ENCODE results near the gene EYA2.
A peak's percentile ranks its signal among the peaks of the same experiment; 100 is the strongest.

The EYA2 gene

GRCh38 chr20:47118641-47119040 lies 224.0 kb downstream of the EYA2 start:
- no peak for TF ChIP-seq CTCF (IDR thresholded peaks at IDR 0.05)

GRCh38 chr20:47120346-47120936 lies 225.8 kb downstream of the EYA2 start:
- no peak for TF ChIP-seq CTCF (IDR thresholded peaks at IDR 0.05)

- TF ChIP-seq CTCF (IDR thresholded peaks at IDR 0.05) = no peak
Measured at GRCh38 chr20:47122560-47122959, 227.9 kb downstream of the EYA2 start.

- TF ChIP-seq CTCF (IDR thresholded peaks at IDR 0.05) = no peak
Measured at GRCh38 chr20:47124181-47124717, 229.6 kb downstream of the EYA2 start.

- peak; percentile 16; the same call in 1 of the 2 replicates for TF ChIP-seq CTCF (IDR thresholded peaks at IDR 0.05)
Measured at GRCh38 chr20:47125508-47125757, 230.8 kb downstream of the EYA2 start.

- TF ChIP-seq CTCF (IDR thresholded peaks at IDR 0.05) = no peak
Measured at GRCh38 chr20:47125758-47126591, 231.3 kb downstream of the EYA2 start.

GRCh38 chr20:47126709-47127108 lies 232.1 kb downstream of the EYA2 start:
- no peak for TF ChIP-seq CTCF (IDR thresholded peaks at IDR 0.05)

All from LNCAP (cell line).